GM12865 (cell line): Measurements from ENCODE around the gene ST6GALNAC3.
"Not testable (repeated sequence)": the region's sequence is repeated elsewhere in the genome, so short reads cannot be mapped to it uniquely, and the experiment has no call there.

Experiments
- DNase-seq: peaks from one replicate; pipeline ENCODE4 v3.0.0; 2010; ENCODE audit warnings: low read depth
- H3K4me3 ChIP-seq: 2 replicates; pipeline ENCODE4 v1.5.1; 2011; ENCODE audit warnings: mild to moderate bottlenecking, low read depth, low read length, control low read depth
- TF ChIP-seq, protein P1 (sequence below): IDR thresholded peaks from 2 replicates; pipeline ENCODE4 v1.5.1; 2011; ENCODE audit warnings: low read length, control low read depth, low read depth, inconsistent platforms; ENCODE audit not compliant: insufficient read depth; ENCODE audit errors: missing control alignments

ST6GALNAC3 gene

DNA sequence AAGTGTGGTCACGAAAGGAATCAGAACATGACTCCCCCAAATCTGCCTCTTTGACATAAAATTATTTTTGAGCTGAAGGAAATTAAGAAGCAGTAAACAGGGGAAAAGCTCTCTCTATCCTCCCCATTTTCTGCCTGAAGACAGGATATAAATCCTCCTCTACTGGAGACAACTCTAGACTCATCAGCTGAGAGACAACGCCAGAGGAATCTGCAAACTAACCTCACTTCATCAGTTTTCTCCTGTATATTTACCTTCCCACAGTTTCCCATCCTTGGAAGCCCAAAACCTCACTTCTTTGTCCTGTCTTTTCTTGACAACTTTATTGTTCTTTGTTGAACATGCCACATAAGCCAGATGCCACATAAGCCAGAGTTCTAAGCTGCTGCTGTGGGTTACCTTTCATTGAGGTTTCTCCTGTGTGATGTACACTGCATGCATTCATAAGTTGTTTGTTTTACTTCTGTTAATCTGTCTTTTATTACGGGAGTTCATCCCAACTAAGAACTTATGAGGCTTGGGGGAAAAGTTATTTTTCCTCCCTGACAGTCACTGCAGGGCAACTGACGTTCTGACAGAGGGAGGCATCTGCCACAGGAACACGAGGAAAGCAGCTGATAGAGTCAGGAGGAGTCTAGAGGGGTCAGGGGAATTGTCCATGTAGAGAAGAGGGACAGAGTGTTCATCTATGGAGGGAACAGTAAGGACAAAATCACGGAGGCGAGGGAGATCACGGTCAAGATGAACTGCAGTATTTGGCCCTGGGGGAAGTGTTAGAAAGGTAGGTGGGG is 19.2 kb downstream of the ST6GALNAC3 start:
- no peak for DNase-seq
- H3K4me3 ChIP-seq, result no peak overlapping the region
- TF ChIP-seq, protein P1, sequence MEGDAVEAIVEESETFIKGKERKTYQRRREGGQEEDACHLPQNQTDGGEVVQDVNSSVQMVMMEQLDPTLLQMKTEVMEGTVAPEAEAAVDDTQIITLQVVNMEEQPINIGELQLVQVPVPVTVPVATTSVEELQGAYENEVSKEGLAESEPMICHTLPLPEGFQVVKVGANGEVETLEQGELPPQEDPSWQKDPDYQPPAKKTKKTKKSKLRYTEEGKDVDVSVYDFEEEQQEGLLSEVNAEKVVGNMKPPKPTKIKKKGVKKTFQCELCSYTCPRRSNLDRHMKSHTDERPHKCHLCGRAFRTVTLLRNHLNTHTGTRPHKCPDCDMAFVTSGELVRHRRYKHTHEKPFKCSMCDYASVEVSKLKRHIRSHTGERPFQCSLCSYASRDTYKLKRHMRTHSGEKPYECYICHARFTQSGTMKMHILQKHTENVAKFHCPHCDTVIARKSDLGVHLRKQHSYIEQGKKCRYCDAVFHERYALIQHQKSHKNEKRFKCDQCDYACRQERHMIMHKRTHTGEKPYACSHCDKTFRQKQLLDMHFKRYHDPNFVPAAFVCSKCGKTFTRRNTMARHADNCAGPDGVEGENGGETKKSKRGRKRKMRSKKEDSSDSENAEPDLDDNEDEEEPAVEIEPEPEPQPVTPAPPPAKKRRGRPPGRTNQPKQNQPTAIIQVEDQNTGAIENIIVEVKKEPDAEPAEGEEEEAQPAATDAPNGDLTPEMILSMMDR, result no peak

GRCh38 chr1:76095802-76096201 is 21.3 kb downstream of the ST6GALNAC3 start:
- H3K4me3 ChIP-seq, result no peak overlapping the region
- TF ChIP-seq, protein P1, result no peak
- no peak for DNase-seq

DNA sequence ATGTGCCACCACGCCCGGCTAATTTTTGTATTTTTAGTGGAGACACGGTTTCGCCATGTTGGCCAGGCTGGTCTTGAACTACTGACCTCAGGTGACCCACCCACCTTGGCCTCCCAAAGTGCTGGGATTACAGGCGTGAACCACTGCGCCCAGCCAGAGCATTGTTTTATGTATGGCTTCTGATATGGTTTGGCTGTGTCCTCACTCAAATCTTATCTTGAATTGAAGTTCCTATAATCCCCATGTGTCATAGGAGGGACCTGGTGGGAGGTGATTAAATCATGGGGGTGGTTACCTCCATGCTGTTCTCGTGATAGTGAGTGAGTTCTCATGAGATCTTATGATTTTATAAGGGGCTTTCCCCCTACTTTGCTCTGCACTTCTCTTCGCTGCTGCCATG is 22.5 kb downstream of the ST6GALNAC3 start:
- not testable (repeated sequence) for H3K4me3 ChIP-seq, DNase-seq

GRCh38 chr1:76098845-76099244 is 24.3 kb downstream of the ST6GALNAC3 start:
- no peak for DNase-seq
- TF ChIP-seq, protein P1, result no peak
- H3K4me3 ChIP-seq, result no peak overlapping the region

DNA sequence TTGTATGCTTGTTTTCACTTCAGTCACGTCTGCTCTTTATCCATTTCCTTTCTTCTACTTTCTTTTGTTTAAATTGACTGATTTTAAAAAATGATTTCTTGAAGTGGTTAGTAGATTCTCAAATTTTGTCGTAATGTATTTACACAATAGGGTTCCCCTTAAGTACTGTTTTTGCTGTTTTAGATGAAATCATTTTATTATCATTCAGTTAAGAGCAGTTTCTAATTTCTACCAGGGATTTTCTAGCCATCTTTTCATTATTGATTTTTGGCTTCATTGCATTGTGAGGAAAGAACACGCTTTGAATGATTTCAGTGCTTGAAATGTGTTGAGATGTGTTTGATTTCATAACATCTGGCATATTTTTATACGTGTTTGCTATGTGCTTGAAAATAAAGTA is 27.0 kb downstream of the ST6GALNAC3 start:
- H3K4me3 ChIP-seq, result no peak overlapping the region
- DNase-seq, result no peak
- TF ChIP-seq, protein P1, result no peak

DNA sequence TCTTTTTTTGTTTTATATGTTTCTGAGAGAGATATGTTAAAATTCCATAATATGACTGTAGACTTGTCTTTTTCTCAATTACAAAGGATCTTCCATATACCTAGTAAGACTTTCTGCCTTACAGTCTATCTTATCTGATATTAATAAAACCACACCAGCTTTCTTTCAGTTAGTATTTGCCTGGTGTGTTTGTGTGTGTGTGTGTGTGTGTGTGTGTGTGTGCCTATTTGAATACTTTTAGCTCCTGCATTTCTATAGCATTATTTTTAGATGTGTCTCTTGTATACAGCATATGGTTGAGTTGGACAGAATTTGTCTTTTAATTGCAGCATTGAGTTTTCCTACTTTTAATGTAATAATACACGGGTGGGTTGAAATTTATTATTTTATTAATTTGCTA is 27.5 kb downstream of the ST6GALNAC3 start:
- no peak for DNase-seq
- no peak overlapping the region for H3K4me3 ChIP-seq
- TF ChIP-seq, protein P1, result no peak

DNA sequence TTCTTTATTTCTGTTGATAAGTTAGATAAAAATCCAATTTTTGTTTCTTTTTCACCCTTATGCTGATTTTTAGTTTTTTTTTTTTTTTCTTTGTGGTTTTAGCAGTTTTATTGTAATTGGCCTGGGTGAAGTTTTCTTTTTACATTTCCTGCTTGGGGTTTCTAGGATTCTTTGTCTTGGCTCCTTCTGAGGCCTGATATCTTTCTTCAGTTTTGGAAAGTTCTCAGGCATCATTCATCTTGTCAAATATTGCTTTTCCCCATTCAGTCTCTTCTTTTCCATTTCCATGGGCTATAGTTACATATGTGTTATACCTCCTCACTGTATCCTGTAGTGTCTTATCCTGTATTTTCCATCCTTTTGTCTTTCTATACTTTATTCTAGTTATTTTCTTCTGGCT is 28.5 kb downstream of the ST6GALNAC3 start:
- DNase-seq, result no peak
- TF ChIP-seq, protein P1, result no peak
- H3K4me3 ChIP-seq, result no peak overlapping the region

- DNase-seq, result no peak
- TF ChIP-seq, protein P1, result no peak
- H3K4me3 ChIP-seq, result no peak overlapping the region
Observed at GRCh38 chr1:76105372-76105771, 30.8 kb downstream of the ST6GALNAC3 start.
